Loucy (cell line): ENCODE results near the gene MACROH2A1.

Experiments used
- H2AFZ ChIP-seq: fragments of 200-600 bp; sonication (generic); 2 replicates; pipeline ENCODE4 v1.6.0; 2016; ENCODE audit warnings: antibody characterized with exemption, mild to moderate bottlenecking, low read length, moderate library complexity
- H3F3A ChIP-seq: fragments of 200-600 bp; 2 replicates; pipeline ENCODE4 v1.6.0; 2016; ENCODE audit warnings: antibody characterized with exemption, low read depth, mild to moderate bottlenecking
- H3K27me3 ChIP-seq: fragments of 200-600 bp; sonication (generic); 2 replicates; pipeline ENCODE4 v1.6.1; 2014; ENCODE audit warnings: low read length, mild to moderate bottlenecking; ENCODE audit not compliant: insufficient read depth, poor library complexity, severe bottlenecking
- H3K36me3 ChIP-seq: fragments of 200-600 bp; sonication (generic); 2 replicates; pipeline ENCODE4 v1.6.1; 2016; ENCODE audit warnings: low read length; ENCODE audit not compliant: insufficient read depth
- H3K4me1 ChIP-seq: fragments of 200-600 bp; sonication (generic); 2 replicates; pipeline ENCODE4 v1.5.1; 2014; ENCODE audit warnings: low read length, mild to moderate bottlenecking; ENCODE audit not compliant: insufficient read depth, poor library complexity, severe bottlenecking
- H3K4me2 ChIP-seq: fragments of 200-600 bp; sonication (generic); 2 replicates; pipeline ENCODE4 v1.6.0; 2014; ENCODE audit warnings: antibody characterized with exemption, low read length, low read depth, mild to moderate bottlenecking; ENCODE audit not compliant: poor library complexity, severe bottlenecking
- H3K4me3 ChIP-seq: fragments of 200-600 bp; sonication (generic); 2 replicates; pipeline ENCODE4 v1.5.1; 2014; ENCODE audit warnings: low read length, mild to moderate bottlenecking, mixed read lengths; ENCODE audit not compliant: poor library complexity, severe bottlenecking
- H3K79me2 ChIP-seq: fragments of 200-600 bp; sonication (generic); 2 replicates; pipeline ENCODE4 v1.6.1; 2014; ENCODE audit warnings: low read length; ENCODE audit not compliant: insufficient read depth
- H3K9ac ChIP-seq: fragments of 200-600 bp; sonication (generic); 2 replicates; pipeline ENCODE4 v1.6.0; 2014; ENCODE audit warnings: mild to moderate bottlenecking, low read depth, low read length, moderate library complexity; ENCODE audit not compliant: poor library complexity, severe bottlenecking
- H3K9me2 ChIP-seq: fragments of 200-600 bp; sonication (generic); replicated peaks from 2 replicates; pipeline ENCODE4 v1.6.1; 2016; ENCODE audit warnings: low read depth, low read length, mixed read lengths
- H3K9me3 ChIP-seq: fragments of 200-600 bp; sonication (generic); 2 replicates; pipeline ENCODE4 v1.6.1; 2014; ENCODE audit warnings: mild to moderate bottlenecking, antibody characterized with exemption, low read length, low read depth; ENCODE audit not compliant: insufficient read depth
- H4K20me1 ChIP-seq: fragments of 200-600 bp; sonication (generic); 2 replicates; pipeline ENCODE4 v1.6.0; 2014; ENCODE audit warnings: antibody characterized with exemption, low read length, mild to moderate bottlenecking; ENCODE audit not compliant: insufficient read depth, poor library complexity, severe bottlenecking
- EZH2phosphoT487 ChIP-seq: fragments of 200-600 bp; IDR thresholded peaks from 2 replicates; pipeline ENCODE4 v1.6.1; 2018; ENCODE audit warnings: antibody characterized with exemption, mild to moderate bottlenecking, moderate library complexity, borderline replicate concordance
- TF ChIP-seq, protein P1 (sequence below): fragments of 200-600 bp; sonication (generic); conservative IDR thresholded peaks from 2 replicates; pipeline ENCODE4 v1.5.1; 2014; ENCODE audit warnings: mild to moderate bottlenecking, antibody characterized with exemption, low read length

MACROH2A1 gene

GRCh38 chr5:135391116-135391868 is 7.7 kb downstream of the MACROH2A1 start:
- peaks cover 73% of the 10 kb centered on the region for H3K36me3 ChIP-seq

DNA sequence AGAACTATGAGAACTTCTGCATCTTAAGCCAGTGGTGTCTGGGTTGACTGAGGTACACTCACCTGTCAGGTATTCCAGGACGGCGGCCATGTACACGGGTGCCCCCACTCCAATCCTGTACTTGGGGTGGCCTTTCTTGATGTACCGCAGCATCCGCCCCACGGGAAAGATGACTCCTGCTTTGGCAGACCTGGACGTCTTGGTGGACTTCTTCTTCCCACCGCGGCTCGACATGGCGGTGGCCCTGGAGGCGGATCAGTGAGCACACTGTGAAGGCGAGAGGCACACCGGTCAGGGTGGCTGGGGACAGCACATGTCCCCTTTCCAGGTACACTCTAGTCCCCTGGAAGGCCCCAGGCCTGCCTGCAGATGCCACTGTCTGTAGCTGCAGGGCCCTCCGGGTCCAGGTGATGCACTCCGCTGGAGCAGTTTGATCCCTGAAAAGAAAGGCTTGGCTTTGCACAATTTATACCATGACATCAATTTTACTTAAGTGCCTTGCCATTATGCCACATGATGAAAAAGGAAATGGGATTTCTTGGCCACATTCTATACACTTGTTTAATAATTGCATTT is 10.1 kb downstream of the MACROH2A1 start:
- TF ChIP-seq, protein P1, sequence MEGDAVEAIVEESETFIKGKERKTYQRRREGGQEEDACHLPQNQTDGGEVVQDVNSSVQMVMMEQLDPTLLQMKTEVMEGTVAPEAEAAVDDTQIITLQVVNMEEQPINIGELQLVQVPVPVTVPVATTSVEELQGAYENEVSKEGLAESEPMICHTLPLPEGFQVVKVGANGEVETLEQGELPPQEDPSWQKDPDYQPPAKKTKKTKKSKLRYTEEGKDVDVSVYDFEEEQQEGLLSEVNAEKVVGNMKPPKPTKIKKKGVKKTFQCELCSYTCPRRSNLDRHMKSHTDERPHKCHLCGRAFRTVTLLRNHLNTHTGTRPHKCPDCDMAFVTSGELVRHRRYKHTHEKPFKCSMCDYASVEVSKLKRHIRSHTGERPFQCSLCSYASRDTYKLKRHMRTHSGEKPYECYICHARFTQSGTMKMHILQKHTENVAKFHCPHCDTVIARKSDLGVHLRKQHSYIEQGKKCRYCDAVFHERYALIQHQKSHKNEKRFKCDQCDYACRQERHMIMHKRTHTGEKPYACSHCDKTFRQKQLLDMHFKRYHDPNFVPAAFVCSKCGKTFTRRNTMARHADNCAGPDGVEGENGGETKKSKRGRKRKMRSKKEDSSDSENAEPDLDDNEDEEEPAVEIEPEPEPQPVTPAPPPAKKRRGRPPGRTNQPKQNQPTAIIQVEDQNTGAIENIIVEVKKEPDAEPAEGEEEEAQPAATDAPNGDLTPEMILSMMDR: no peak
- TF ChIP-seq EZH2phosphoT487: no peak
- H4K20me1 ChIP-seq: peaks cover 99% of the 10 kb centered on the region
- H3K4me2 ChIP-seq: peak overlapping the region; percentile 93
- no peaks in the 10 kb centered on the region for H3K9me3 ChIP-seq
- H2AFZ ChIP-seq: no peak overlapping the region
- H3K4me1 ChIP-seq: peaks cover 95% of the 10 kb centered on the region
- H3K27me3 ChIP-seq: no peaks in the 10 kb centered on the region
- H3K9ac ChIP-seq: no peak overlapping the region
- no peaks in the 10 kb centered on the region for H3K9me2 ChIP-seq
- H3K36me3 ChIP-seq: peaks cover 97% of the 10 kb centered on the region
- no peaks in the 10 kb centered on the region for H3F3A ChIP-seq
- H3K79me2 ChIP-seq: peaks cover 100% of the 10 kb centered on the region
- H3K4me3 ChIP-seq: peak overlapping the region; percentile 9

More at GRCh38 chr5:135391116-135391868, 7.7 kb downstream of the MACROH2A1 start:
- peak overlapping the region; percentile 93 for H3K4me2 ChIP-seq
- H3F3A ChIP-seq: no peaks in the 10 kb centered on the region
- H3K4me3 ChIP-seq: peak overlapping the region; percentile 84
- H3K79me2 ChIP-seq: peaks cover 100% of the 10 kb centered on the region
- H3K9ac ChIP-seq: peak overlapping the region; percentile 56
- H4K20me1 ChIP-seq: peaks cover 99% of the 10 kb centered on the region
- no peaks in the 10 kb centered on the region for H3K9me3 ChIP-seq
- H3K9me2 ChIP-seq: no peaks in the 10 kb centered on the region
- TF ChIP-seq EZH2phosphoT487: no peak
- TF ChIP-seq, protein P1: no peak
- no peaks in the 10 kb centered on the region for H3K27me3 ChIP-seq
- no peak overlapping the region for H2AFZ ChIP-seq
- H3K4me1 ChIP-seq: peaks cover 94% of the 10 kb centered on the region

DNA sequence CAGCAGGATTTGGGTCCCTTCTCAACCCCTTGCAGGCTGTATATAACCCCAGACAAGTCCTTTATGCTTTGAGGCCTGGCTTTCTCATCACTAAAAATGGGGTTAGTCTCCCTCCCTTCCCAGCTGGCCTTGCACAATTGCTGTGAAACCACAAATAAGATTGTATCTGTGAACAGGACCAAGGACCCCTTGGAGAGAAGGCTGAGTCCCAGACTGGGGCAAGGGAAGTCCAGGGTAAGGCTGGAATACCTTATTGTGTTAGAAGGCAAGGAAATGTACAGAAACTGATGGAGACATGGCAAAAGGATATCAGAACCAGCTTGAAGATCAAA is 11.4 kb downstream of the MACROH2A1 start:
- no peak overlapping the region for H3K9ac ChIP-seq
- no peaks in the 10 kb centered on the region for H3K9me3 ChIP-seq
- peaks cover 99% of the 10 kb centered on the region for H3K36me3 ChIP-seq
- no peaks in the 10 kb centered on the region for H3F3A ChIP-seq
- H3K9me2 ChIP-seq: no peaks in the 10 kb centered on the region
- no peaks in the 10 kb centered on the region for H3K27me3 ChIP-seq
- peak overlapping the region; percentile 93 for H3K4me2 ChIP-seq
- H3K79me2 ChIP-seq: peaks cover 100% of the 10 kb centered on the region
- no peak overlapping the region for H2AFZ ChIP-seq
- H4K20me1 ChIP-seq: peaks cover 99% of the 10 kb centered on the region
- peaks cover 91% of the 10 kb centered on the region for H3K4me1 ChIP-seq
- no peak overlapping the region for H3K4me3 ChIP-seq
- no peak for TF ChIP-seq EZH2phosphoT487
- TF ChIP-seq, protein P1: no peak
